Astrocyte (in vitro differentiated cells and primary cell): Measurements from ENCODE around the gene SORBS2. TPM values are rescaled to one million over a fixed set of nuclear protein-coding genes. Genes with fewer than 3 reads are reported as not detected.

ENCODE experiments used
- DNase-seq: peaks from one replicate; pipeline ENCODE4 v3.0.0-alpha.2; 2010; ENCODE audit warnings: low read depth
- FAIRE-seq: peaks from 2 replicates; lab custom pipeline; 2011; peaks lifted over from hg19 to GRCh38; lab: Jason Lieb, UNC
- H2AFZ ChIP-seq: 2 replicates; pipeline ENCODE4 v1.6.0; 2012; ENCODE audit warnings: low read depth, low read length, inconsistent platforms
- H3K27ac ChIP-seq: 2 replicates; pipeline ENCODE4 v1.5.1; 2011; ENCODE audit warnings: low read depth, low read length, inconsistent platforms
- H3K27me3 ChIP-seq: 2 replicates; pipeline ENCODE4 v1.6.0; 2011; ENCODE audit warnings: low read length, inconsistent platforms; ENCODE audit not compliant: insufficient read depth
- H3K36me3 ChIP-seq: 2 replicates; pipeline ENCODE4 v1.5.1; 2011; ENCODE audit warnings: low read length, inconsistent platforms; ENCODE audit not compliant: insufficient read depth
- H3K4me1 ChIP-seq: 2 replicates; pipeline ENCODE4 v1.5.1; 2011; ENCODE audit warnings: low read length, inconsistent platforms; ENCODE audit not compliant: insufficient read depth
- H3K4me2 ChIP-seq: 2 replicates; pipeline ENCODE4 v1.6.0; 2012; ENCODE audit warnings: low read length, inconsistent platforms
- H3K4me3 ChIP-seq: 2 replicates; pipeline ENCODE4 v1.5.1; 2011; ENCODE audit warnings: low read depth, mild to moderate bottlenecking, low read length, inconsistent platforms; ENCODE audit not compliant: insufficient read depth
- H3K79me2 ChIP-seq: 2 replicates; pipeline ENCODE4 v1.6.0; 2012; ENCODE audit warnings: mild to moderate bottlenecking, low read length, inconsistent platforms; ENCODE audit not compliant: insufficient read depth
- H3K9ac ChIP-seq: 2 replicates; pipeline ENCODE4 v1.6.0; 2012; ENCODE audit warnings: mild to moderate bottlenecking, low read length, inconsistent platforms
- H3K9me3 ChIP-seq: 2 replicates; pipeline ENCODE4 v1.5.1; 2012; ENCODE audit warnings: low read depth, mild to moderate bottlenecking, low read length, inconsistent platforms; ENCODE audit not compliant: insufficient read depth
- H4K20me1 ChIP-seq: 2 replicates; pipeline ENCODE4 v1.6.0; 2012; ENCODE audit warnings: low read length, inconsistent platforms; ENCODE audit not compliant: insufficient read depth
- H3K27ac Mint-ChIP-seq: one replicate; pipeline ENCODE4 v1.8.0; 2021; ENCODE audit warnings: mild to moderate bottlenecking, mixed read lengths; ENCODE audit not compliant: unreplicated experiment
- H3K27me3 Mint-ChIP-seq: one replicate; pipeline ENCODE4 v1.8.0; 2021; ENCODE audit warnings: low read depth, mixed read lengths; ENCODE audit not compliant: unreplicated experiment
- H3K36me3 Mint-ChIP-seq: one replicate; pipeline ENCODE4 v1.8.0; 2021; ENCODE audit warnings: low read depth, mixed read lengths; ENCODE audit not compliant: unreplicated experiment
- H3K4me1 Mint-ChIP-seq: one replicate; pipeline ENCODE4 v1.8.0; 2021; ENCODE audit warnings: low read depth, mixed read lengths; ENCODE audit not compliant: unreplicated experiment
- H3K4me3 Mint-ChIP-seq: one replicate; pipeline ENCODE4 v1.8.0; 2021; ENCODE audit warnings: mild to moderate bottlenecking, moderate library complexity, mixed read lengths; ENCODE audit not compliant: unreplicated experiment
- H3K9me3 Mint-ChIP-seq: one replicate; pipeline ENCODE4 v1.8.0; 2021; ENCODE audit warnings: mild to moderate bottlenecking, mixed read lengths; ENCODE audit not compliant: unreplicated experiment
- CTCF ChIP-seq: IDR thresholded peaks from 2 replicates; pipeline ENCODE4 v1.5.1; 2011; ENCODE audit warnings: low read depth, mild to moderate bottlenecking, inconsistent platforms, low read length, moderate library complexity; ENCODE audit not compliant: insufficient read depth
- EZH2 ChIP-seq: IDR thresholded peaks from 2 replicates; pipeline ENCODE4 v1.6.1; 2012; ENCODE audit warnings: mild to moderate bottlenecking, low read length, inconsistent platforms; ENCODE audit not compliant: insufficient read depth
- total RNA-seq: library from RNA; stranded (reverse); gene quantifications from 2 replicates; pipeline ENCODE4 v1.2.1, GENCODE V29; 2021

Gene SORBS2
- total RNA-seq, 1 donor from 2014 or later = 97.4 TPM

- H3K36me3 Mint-ChIP-seq = no peaks in the 10 kb centered on the region
- peaks cover 31% of the 10 kb centered on the region for H3K4me1 Mint-ChIP-seq
- peak overlapping the region; percentile 68 for H3K27ac Mint-ChIP-seq
- FAIRE-seq (no peak), DNase-seq (no peak)
- Histone ChIP-seq H3K79me2 (no peaks in the 10 kb centered on the region), H3K9ac (no peak overlapping the region), H3K36me3 (no peaks in the 10 kb centered on the region), H3K27ac (no peak overlapping the region), H3K4me3 (no peak overlapping the region), H3K4me2 (no peak overlapping the region), H2AFZ (peak overlapping the region; percentile 3), H3K4me1 (peaks cover 12% of the 10 kb centered on the region), H4K20me1 (no peaks in the 10 kb centered on the region), H3K9me3 (no peaks in the 10 kb centered on the region), H3K27me3 (no peaks in the 10 kb centered on the region)
- H3K4me3 Mint-ChIP-seq = no peak overlapping the region
- no peaks in the 10 kb centered on the region for H3K27me3 Mint-ChIP-seq
- H3K9me3 Mint-ChIP-seq = no peaks in the 10 kb centered on the region
- TF ChIP-seq EZH2 = no peak
- no peak for TF ChIP-seq CTCF
Measured at GRCh38 chr4:185587427-185588161, 224.4 kb downstream of the SORBS2 start.

GRCh38 chr4:185587030-185587426 lies 225.0 kb downstream of the SORBS2 start:
- DNase-seq = no peak
- FAIRE-seq = no peak
- Histone ChIP-seq H3K27me3 (no peaks in the 10 kb centered on the region), H3K4me3 (no peak overlapping the region), H3K27ac (no peak overlapping the region), H4K20me1 (no peaks in the 10 kb centered on the region), H3K9ac (no peak overlapping the region), H2AFZ (no peak overlapping the region), H3K79me2 (no peaks in the 10 kb centered on the region), H3K9me3 (no peaks in the 10 kb centered on the region), H3K36me3 (no peaks in the 10 kb centered on the region), H3K4me1 (peaks cover 12% of the 10 kb centered on the region), H3K4me2 (no peak overlapping the region)
- Mint-ChIP-seq H3K4me1 (peaks cover 33% of the 10 kb centered on the region), H3K27me3 (no peaks in the 10 kb centered on the region), H3K27ac (peak overlapping the region; percentile 68), H3K36me3 (no peaks in the 10 kb centered on the region), H3K9me3 (no peaks in the 10 kb centered on the region), H3K4me3 (no peak overlapping the region)
- TF ChIP-seq CTCF = no peak
- TF ChIP-seq EZH2 = no peak

- H3K9me3 Mint-ChIP-seq = no peaks in the 10 kb centered on the region
- Histone ChIP-seq H4K20me1 (no peaks in the 10 kb centered on the region), H3K4me1 (peaks cover 3% of the 10 kb centered on the region), H3K27ac (no peak overlapping the region), H2AFZ (no peak overlapping the region), H3K4me2 (no peak overlapping the region), H3K36me3 (no peaks in the 10 kb centered on the region), H3K79me2 (no peaks in the 10 kb centered on the region), H3K9ac (no peak overlapping the region), H3K27me3 (no peaks in the 10 kb centered on the region), H3K9me3 (no peaks in the 10 kb centered on the region), H3K4me3 (no peak overlapping the region)
- no peak overlapping the region for H3K4me3 Mint-ChIP-seq
- DNase-seq (no peak), FAIRE-seq (no peak)
- no peaks in the 10 kb centered on the region for H3K27me3 Mint-ChIP-seq
- TF ChIP-seq CTCF (no peak), EZH2 (no peak)
- H3K27ac Mint-ChIP-seq = no peak overlapping the region
- no peaks in the 10 kb centered on the region for H3K36me3 Mint-ChIP-seq
- H3K4me1 Mint-ChIP-seq = peaks cover 35% of the 10 kb centered on the region
Measured at GRCh38 chr4:185585211-185585610, 226.8 kb downstream of the SORBS2 start.
